Activated CD4-positive, alpha-beta T cell treated with anti-CD3 and anti-CD28 coated beads, Interleukin-2, Interleukin-4, amounts not matched to agents 100 ng/mL and 50 ng/mL, durations not matched to agents 16 hours and 8 hours (primary cell): Measurements from ENCODE around the gene OSBPL6.
A peak's percentile ranks its signal among the peaks of the same experiment; 100 is the strongest.
"Not testable (repeated sequence)": the region's sequence is repeated elsewhere in the genome, so short reads cannot be mapped to it uniquely, and the experiment has no call there.

Source experiments
- DNase-seq: peaks from one replicate; pipeline ENCODE4 v3.0.0-alpha.2; 2020; ENCODE audit warnings: low spot score

The OSBPL6 gene

GRCh38 chr2:178403671-178404306 lies 209.5 kb downstream of the OSBPL6 start:
- peak; percentile 75 for DNase-seq

GRCh38 chr2:178404368-178404767 lies 210.1 kb downstream of the OSBPL6 start:
- DNase-seq: peak; percentile 93

- DNase-seq: no peak
Measured at GRCh38 chr2:178409261-178409660, 214.9 kb downstream of the OSBPL6 start.

- no peak for DNase-seq
Measured at GRCh38 chr2:178412047-178412446, 217.7 kb downstream of the OSBPL6 start.

GRCh38 chr2:178412453-178412852 lies 218.1 kb downstream of the OSBPL6 start:
- not testable (repeated sequence) for DNase-seq

GRCh38 chr2:178413472-178414265 lies 219.4 kb downstream of the OSBPL6 start:
- peak; percentile 89 for DNase-seq

- DNase-seq: peak; percentile 97
Measured at GRCh38 chr2:178414266-178415247, 220.2 kb downstream of the OSBPL6 start.

GRCh38 chr2:178415979-178416378 lies 221.7 kb downstream of the OSBPL6 start:
- DNase-seq: no peak

- DNase-seq: no peak
Measured at GRCh38 chr2:178417916-178418315, 223.6 kb downstream of the OSBPL6 start.

- no peak for DNase-seq
Measured at GRCh38 chr2:178418426-178418825, 224.1 kb downstream of the OSBPL6 start.

GRCh38 chr2:178419123-178419522 lies 224.8 kb downstream of the OSBPL6 start:
- DNase-seq: no peak

GRCh38 chr2:178420463-178420999 lies 226.2 kb downstream of the OSBPL6 start:
- DNase-seq: no peak

- DNase-seq: no peak
Measured at GRCh38 chr2:178422097-178422496, 227.8 kb downstream of the OSBPL6 start.

- not testable (repeated sequence) for DNase-seq
Measured at GRCh38 chr2:178423746-178424145, 229.4 kb downstream of the OSBPL6 start.

GRCh38 chr2:178425255-178425827 lies 231.0 kb downstream of the OSBPL6 start:
- no peak for DNase-seq

GRCh38 chr2:178426388-178426787 lies 232.1 kb downstream of the OSBPL6 start:
- no peak for DNase-seq

- no peak for DNase-seq
Measured at GRCh38 chr2:178427458-178427857, 233.1 kb downstream of the OSBPL6 start.

GRCh38 chr2:178428396-178428806 lies 234.1 kb downstream of the OSBPL6 start:
- DNase-seq: no peak

- no peak for DNase-seq
Measured at GRCh38 chr2:178429336-178429735, 235.0 kb downstream of the OSBPL6 start.

GRCh38 chr2:178436662-178437061 lies 242.3 kb downstream of the OSBPL6 start:
- no peak for DNase-seq

- DNase-seq: no peak
Measured at GRCh38 chr2:178441426-178441825, 247.1 kb downstream of the OSBPL6 start.
